Neural progenitor cell (in vitro differentiated cells): ENCODE results near the gene C3orf22.

Experiments used
- EZH2 ChIP-seq: fragments of 200-600 bp; sonication (generic); IDR thresholded peaks from 2 replicates; pipeline ENCODE4 v1.6.1; 2017; ENCODE audit warnings: antibody characterized with exemption, mild to moderate bottlenecking, moderate library complexity
- TF ChIP-seq, protein P1 (sequence below): fragments of 200-600 bp; sonication (generic); IDR thresholded peaks from 2 replicates; pipeline ENCODE4 v1.5.1; 2017; ENCODE audit warnings: antibody characterized with exemption, mild to moderate bottlenecking

DNA sequence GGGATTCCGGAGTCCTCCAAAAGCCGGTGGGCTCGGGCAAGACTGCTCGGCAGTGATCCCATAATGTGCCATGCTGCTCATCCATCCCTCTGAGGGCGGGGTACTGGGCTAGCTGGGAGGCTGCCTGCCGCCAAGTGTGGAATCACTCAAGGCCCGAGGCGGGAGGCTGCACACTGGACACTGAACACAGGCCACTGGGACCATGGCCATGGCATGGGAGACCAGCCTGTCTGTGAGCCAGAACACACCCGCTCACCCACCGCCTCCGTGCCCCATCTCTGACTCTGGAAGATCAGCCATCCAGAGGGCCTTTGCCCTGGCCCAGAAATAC lies 1.4 kb downstream of the C3orf22 start:
- no peak for TF ChIP-seq EZH2
- TF ChIP-seq, protein P1, sequence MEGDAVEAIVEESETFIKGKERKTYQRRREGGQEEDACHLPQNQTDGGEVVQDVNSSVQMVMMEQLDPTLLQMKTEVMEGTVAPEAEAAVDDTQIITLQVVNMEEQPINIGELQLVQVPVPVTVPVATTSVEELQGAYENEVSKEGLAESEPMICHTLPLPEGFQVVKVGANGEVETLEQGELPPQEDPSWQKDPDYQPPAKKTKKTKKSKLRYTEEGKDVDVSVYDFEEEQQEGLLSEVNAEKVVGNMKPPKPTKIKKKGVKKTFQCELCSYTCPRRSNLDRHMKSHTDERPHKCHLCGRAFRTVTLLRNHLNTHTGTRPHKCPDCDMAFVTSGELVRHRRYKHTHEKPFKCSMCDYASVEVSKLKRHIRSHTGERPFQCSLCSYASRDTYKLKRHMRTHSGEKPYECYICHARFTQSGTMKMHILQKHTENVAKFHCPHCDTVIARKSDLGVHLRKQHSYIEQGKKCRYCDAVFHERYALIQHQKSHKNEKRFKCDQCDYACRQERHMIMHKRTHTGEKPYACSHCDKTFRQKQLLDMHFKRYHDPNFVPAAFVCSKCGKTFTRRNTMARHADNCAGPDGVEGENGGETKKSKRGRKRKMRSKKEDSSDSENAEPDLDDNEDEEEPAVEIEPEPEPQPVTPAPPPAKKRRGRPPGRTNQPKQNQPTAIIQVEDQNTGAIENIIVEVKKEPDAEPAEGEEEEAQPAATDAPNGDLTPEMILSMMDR = no peak
